Measurements from ENCODE around the gene NUBPL.

The NUBPL gene

DNA sequence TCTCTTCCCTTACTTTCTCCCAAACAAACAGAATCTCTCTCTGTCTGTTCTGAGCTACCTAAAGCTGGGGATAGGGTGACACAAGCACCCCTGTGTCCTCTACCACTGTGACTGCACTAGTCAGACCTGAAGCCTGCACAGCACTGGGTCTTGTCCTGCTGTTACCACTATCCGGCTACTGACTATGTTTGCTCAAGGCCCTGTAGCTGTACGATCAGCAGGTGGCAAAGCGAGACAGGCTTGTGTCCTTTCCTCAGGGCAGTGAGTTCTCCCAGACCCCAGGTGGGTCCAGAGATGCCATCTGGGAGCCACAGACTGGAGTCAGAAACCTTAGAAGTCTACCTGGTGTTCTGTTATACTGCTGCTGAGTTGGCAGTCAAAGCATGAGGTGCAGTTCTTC lies 116.4 kb downstream of the NUBPL start:
- no peaks in the 10 kb centered on the region for H3K36me3 ChIP-seq (ENCODE audit: insufficient read depth, low read length)
- H3K9me3 ChIP-seq (replicated peaks; ENCODE audit: low read length), result no peaks in the 10 kb centered on the region
- H3K4me3 ChIP-seq (ENCODE audit: low read length), result no peak overlapping the region
- H3K9ac ChIP-seq (ENCODE audit: low read depth, low read length), result no peak overlapping the region
- H3K27me3 ChIP-seq (ENCODE audit: control insufficient read depth, insufficient read depth, low read length), result no peaks in the 10 kb centered on the region
- H3K4me1 ChIP-seq (ENCODE audit: control insufficient read depth, insufficient read depth, low read length), result peaks cover 17% of the 10 kb centered on the region
- no peak overlapping the region for H3K4me2 ChIP-seq (ENCODE audit: low read length)

GRCh38 chr14:31678421-31679249 lies 117.4 kb downstream of the NUBPL start:
- Histone ChIP-seq H3K9ac (ENCODE audit: low read depth, low read length) (no peak overlapping the region), H3K4me2 (ENCODE audit: low read length) (no peak overlapping the region), H3K4me3 (ENCODE audit: low read length) (no peak overlapping the region), H3K36me3 (ENCODE audit: insufficient read depth, low read length) (no peaks in the 10 kb centered on the region), H3K27me3 (ENCODE audit: control insufficient read depth, insufficient read depth, low read length) (no peaks in the 10 kb centered on the region), H3K9me3 (replicated peaks; ENCODE audit: low read length) (no peaks in the 10 kb centered on the region), H3K4me1 (ENCODE audit: control insufficient read depth, insufficient read depth, low read length) (peaks cover 17% of the 10 kb centered on the region)

DNA sequence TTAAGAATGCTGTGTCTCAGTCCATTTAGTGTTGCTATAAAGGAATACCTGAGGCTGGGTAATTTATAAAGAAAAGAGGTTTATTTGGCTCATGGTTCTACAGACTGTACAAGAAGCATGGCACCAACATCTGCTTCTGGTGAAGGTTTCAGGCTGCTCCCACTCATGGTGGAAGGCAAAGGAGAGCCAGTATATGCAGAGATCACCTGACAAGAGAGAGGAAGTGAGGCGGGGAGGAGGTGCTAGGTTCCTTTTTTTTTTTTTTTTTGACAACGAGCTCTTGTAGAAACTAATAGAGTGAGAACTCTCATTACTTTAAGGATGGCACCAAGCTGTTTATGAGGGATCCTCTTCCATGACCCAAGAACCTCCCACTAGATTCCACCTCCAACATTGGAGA lies 121.6 kb downstream of the NUBPL start:
- Histone ChIP-seq H3K27me3 (ENCODE audit: control insufficient read depth, insufficient read depth, low read length) (no peaks in the 10 kb centered on the region), H3K4me1 (ENCODE audit: control insufficient read depth, insufficient read depth, low read length) (peaks cover 17% of the 10 kb centered on the region), H3K4me2 (ENCODE audit: low read length) (no peak overlapping the region), H3K36me3 (ENCODE audit: insufficient read depth, low read length) (no peaks in the 10 kb centered on the region), H3K9me3 (replicated peaks; ENCODE audit: low read length) (no peaks in the 10 kb centered on the region), H3K9ac (ENCODE audit: low read depth, low read length) (no peak overlapping the region), H3K4me3 (ENCODE audit: low read length) (no peak overlapping the region)

- Histone ChIP-seq H3K9ac (ENCODE audit: low read depth, low read length) (no peak overlapping the region), H3K4me1 (ENCODE audit: control insufficient read depth, insufficient read depth, low read length) (no peaks in the 10 kb centered on the region), H3K4me3 (ENCODE audit: low read length) (no peak overlapping the region), H3K9me3 (replicated peaks; ENCODE audit: low read length) (no peaks in the 10 kb centered on the region), H3K27me3 (ENCODE audit: control insufficient read depth, insufficient read depth, low read length) (no peaks in the 10 kb centered on the region), H3K36me3 (ENCODE audit: insufficient read depth, low read length) (no peaks in the 10 kb centered on the region), H3K4me2 (ENCODE audit: low read length) (no peak overlapping the region)
These were observed 126.5 kb downstream of the NUBPL start for GRCh38 chr14:31687726-31688125.

DNA sequence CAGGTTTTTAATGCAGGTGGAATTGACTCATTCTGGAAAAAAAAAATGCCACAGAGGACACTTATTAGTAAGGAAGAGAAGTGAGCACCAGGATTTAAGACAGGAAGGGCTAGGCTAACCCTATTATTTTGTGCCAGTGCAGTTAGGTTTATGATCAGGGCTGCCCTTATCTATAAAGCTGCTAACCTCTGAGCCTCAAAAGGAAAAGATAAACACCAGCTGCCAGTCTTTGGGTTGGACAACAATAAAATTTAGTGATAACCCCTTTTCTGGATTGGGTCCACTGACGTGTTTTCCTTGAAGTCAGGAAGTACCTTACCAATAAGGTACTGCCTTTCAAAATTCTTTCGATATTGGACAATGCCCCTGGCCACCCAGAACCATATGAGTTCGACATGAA lies 128.9 kb downstream of the NUBPL start:
- H3K9ac ChIP-seq (ENCODE audit: low read depth, low read length), result no peak overlapping the region
- no peak overlapping the region for H3K4me3 ChIP-seq (ENCODE audit: low read length)
- H3K27me3 ChIP-seq (ENCODE audit: control insufficient read depth, insufficient read depth, low read length), result no peaks in the 10 kb centered on the region
- no peaks in the 10 kb centered on the region for H3K4me1 ChIP-seq (ENCODE audit: control insufficient read depth, insufficient read depth, low read length)
- no peak overlapping the region for H3K4me2 ChIP-seq (ENCODE audit: low read length)
- H3K9me3 ChIP-seq (replicated peaks; ENCODE audit: low read length), result no peaks in the 10 kb centered on the region
- no peaks in the 10 kb centered on the region for H3K36me3 ChIP-seq (ENCODE audit: insufficient read depth, low read length)

- Histone ChIP-seq H3K9me3 (replicated peaks; ENCODE audit: low read length) (no peaks in the 10 kb centered on the region), H3K9ac (ENCODE audit: low read depth, low read length) (no peak overlapping the region), H3K4me3 (ENCODE audit: low read length) (no peak overlapping the region), H3K27me3 (ENCODE audit: control insufficient read depth, insufficient read depth, low read length) (no peaks in the 10 kb centered on the region), H3K36me3 (ENCODE audit: insufficient read depth, low read length) (no peaks in the 10 kb centered on the region), H3K4me1 (ENCODE audit: control insufficient read depth, insufficient read depth, low read length) (no peaks in the 10 kb centered on the region), H3K4me2 (ENCODE audit: low read length) (no peak overlapping the region)
These were observed 131.2 kb downstream of the NUBPL start for GRCh38 chr14:31692376-31692781.

- H3K27me3 ChIP-seq (ENCODE audit: control insufficient read depth, insufficient read depth, low read length), result no peaks in the 10 kb centered on the region
- no peak overlapping the region for H3K4me2 ChIP-seq (ENCODE audit: low read length)
- no peak overlapping the region for H3K9ac ChIP-seq (ENCODE audit: low read depth, low read length)
- H3K9me3 ChIP-seq (replicated peaks; ENCODE audit: low read length), result no peaks in the 10 kb centered on the region
- H3K36me3 ChIP-seq (ENCODE audit: insufficient read depth, low read length), result no peaks in the 10 kb centered on the region
- no peak overlapping the region for H3K4me3 ChIP-seq (ENCODE audit: low read length)
- H3K4me1 ChIP-seq (ENCODE audit: control insufficient read depth, insufficient read depth, low read length), result no peaks in the 10 kb centered on the region
These were observed 135.2 kb downstream of the NUBPL start for GRCh38 chr14:31696378-31696777.

- Histone ChIP-seq H3K9ac (ENCODE audit: low read depth, low read length) (no peak overlapping the region), H3K9me3 (replicated peaks; ENCODE audit: low read length) (no peaks in the 10 kb centered on the region), H3K4me2 (ENCODE audit: low read length) (no peak overlapping the region), H3K36me3 (ENCODE audit: insufficient read depth, low read length) (no peaks in the 10 kb centered on the region), H3K27me3 (ENCODE audit: control insufficient read depth, insufficient read depth, low read length) (no peaks in the 10 kb centered on the region), H3K4me3 (ENCODE audit: low read length) (no peak overlapping the region), H3K4me1 (ENCODE audit: control insufficient read depth, insufficient read depth, low read length) (no peaks in the 10 kb centered on the region)
These were observed 138.6 kb downstream of the NUBPL start for GRCh38 chr14:31699809-31700208.

DNA sequence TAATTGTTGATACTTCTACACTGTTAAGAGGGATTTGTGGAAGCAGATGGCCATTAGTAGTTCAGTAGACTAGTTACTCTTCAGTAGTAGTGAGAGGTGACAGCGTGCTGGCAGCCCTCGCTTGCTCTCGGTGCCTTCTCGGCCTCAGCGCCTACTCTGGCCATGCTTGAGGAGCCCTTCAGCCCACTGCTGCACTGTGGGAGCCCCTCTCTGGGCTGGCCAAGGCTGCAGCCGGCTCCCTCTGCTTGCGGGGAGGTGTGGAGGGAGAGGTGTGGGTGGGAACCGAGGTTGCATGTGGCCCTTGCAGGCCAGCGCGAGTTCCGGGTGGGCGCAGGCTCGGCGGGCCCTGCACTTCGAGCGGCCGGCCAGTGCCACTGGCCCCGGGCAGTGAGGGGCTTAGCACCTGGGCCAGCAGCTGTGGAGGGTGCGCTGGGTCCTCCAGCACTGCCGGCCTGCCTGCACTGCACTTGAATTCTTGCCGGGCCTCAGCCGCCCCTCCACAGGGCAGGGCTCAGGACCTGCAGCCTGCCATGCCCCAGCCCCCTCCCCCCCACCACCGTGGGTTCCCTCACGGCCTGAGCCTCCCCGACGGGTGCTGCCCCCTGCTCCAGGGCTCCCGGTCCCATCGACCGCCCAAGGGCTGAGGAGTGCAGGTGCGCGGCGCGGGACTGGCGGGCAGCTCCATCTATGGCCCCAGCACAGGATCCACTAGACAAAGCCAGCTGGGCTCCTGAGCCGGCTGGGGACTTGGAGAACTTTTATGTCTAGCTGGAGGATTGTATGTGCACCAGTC lies 139.3 kb downstream of the NUBPL start:
- no peak overlapping the region for H3K9ac ChIP-seq (ENCODE audit: low read depth, low read length)
- no peaks in the 10 kb centered on the region for H3K27me3 ChIP-seq (ENCODE audit: control insufficient read depth, insufficient read depth, low read length)
- no peaks in the 10 kb centered on the region for H3K4me1 ChIP-seq (ENCODE audit: control insufficient read depth, insufficient read depth, low read length)
- no peaks in the 10 kb centered on the region for H3K36me3 ChIP-seq (ENCODE audit: insufficient read depth, low read length)
- no peak overlapping the region for H3K4me2 ChIP-seq (ENCODE audit: low read length)
- no peaks in the 10 kb centered on the region for H3K9me3 ChIP-seq (replicated peaks; ENCODE audit: low read length)
- H3K4me3 ChIP-seq (ENCODE audit: low read length), result no peak overlapping the region

- Histone ChIP-seq H3K27me3 (ENCODE audit: control insufficient read depth, insufficient read depth, low read length) (no peaks in the 10 kb centered on the region), H3K36me3 (ENCODE audit: insufficient read depth, low read length) (no peaks in the 10 kb centered on the region), H3K4me2 (ENCODE audit: low read length) (no peak overlapping the region), H3K9ac (ENCODE audit: low read depth, low read length) (no peak overlapping the region), H3K4me1 (ENCODE audit: control insufficient read depth, insufficient read depth, low read length) (no peaks in the 10 kb centered on the region), H3K4me3 (ENCODE audit: low read length) (no peak overlapping the region), H3K9me3 (replicated peaks; ENCODE audit: low read length) (no peaks in the 10 kb centered on the region)
These were observed 140.9 kb downstream of the NUBPL start for GRCh38 chr14:31702130-31702529.

GRCh38 chr14:31703056-31703455 lies 141.9 kb downstream of the NUBPL start:
- H3K36me3 ChIP-seq (ENCODE audit: insufficient read depth, low read length), result no peaks in the 10 kb centered on the region
- no peaks in the 10 kb centered on the region for H3K27me3 ChIP-seq (ENCODE audit: control insufficient read depth, insufficient read depth, low read length)
- no peaks in the 10 kb centered on the region for H3K4me1 ChIP-seq (ENCODE audit: control insufficient read depth, insufficient read depth, low read length)
- H3K4me3 ChIP-seq (ENCODE audit: low read length), result no peak overlapping the region
- H3K9ac ChIP-seq (ENCODE audit: low read depth, low read length), result no peak overlapping the region
- no peaks in the 10 kb centered on the region for H3K9me3 ChIP-seq (replicated peaks; ENCODE audit: low read length)
- H3K4me2 ChIP-seq (ENCODE audit: low read length), result no peak overlapping the region

Data from skeletal muscle satellite cell (primary cell).